NCI-H748 treated with DMSO at 0.1 percent for 48 hours (cell line): Measurements from ENCODE around the gene RPP25L.

Experiments
- DNase-seq: peaks from one replicate; lab custom pipeline; 2025; lab: John Stamatoyannopoulos, UW

Gene RPP25L

GRCh38 chr9:34611251-34611810, 566 bp downstream of the RPP25L start:
- no peak for DNase-seq

DNA sequence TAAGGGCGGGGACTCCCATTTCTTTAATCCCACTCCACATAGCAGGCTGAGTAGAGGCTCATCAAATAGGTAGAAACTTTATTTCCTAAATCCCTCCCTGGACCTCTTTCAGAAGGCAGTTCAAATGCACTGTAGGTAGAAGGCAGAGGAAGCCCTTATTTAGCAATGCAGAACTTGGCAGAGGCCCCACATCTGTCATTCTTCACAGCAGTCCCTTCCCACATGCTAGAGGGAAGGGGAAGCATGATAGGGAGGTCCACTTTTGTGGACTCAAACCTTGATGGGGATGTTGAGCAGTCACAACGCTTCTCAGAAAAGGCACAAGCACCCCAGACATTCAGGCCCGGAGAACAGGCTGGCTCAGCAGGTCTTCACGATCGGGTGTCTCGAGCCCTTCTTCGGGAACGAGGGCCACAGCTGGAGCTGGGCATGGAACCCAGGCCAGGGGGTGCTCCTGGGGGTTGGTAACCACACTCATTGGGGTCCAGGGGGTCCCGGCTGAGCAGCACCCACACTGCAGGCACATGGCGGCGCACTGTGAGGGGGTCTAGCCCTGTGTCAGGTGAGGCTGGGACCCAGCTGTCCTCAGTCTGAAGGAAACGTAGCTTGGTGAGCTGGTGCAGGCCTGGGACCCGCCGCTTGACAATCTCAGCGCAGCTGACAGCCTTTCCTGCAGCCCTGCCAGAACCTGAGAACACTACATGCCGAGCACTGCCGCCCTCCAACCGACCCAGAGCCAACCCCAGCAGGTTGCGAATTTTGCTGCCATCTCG, 1.3 kb downstream of the RPP25L start:
- no peak for DNase-seq

DNA sequence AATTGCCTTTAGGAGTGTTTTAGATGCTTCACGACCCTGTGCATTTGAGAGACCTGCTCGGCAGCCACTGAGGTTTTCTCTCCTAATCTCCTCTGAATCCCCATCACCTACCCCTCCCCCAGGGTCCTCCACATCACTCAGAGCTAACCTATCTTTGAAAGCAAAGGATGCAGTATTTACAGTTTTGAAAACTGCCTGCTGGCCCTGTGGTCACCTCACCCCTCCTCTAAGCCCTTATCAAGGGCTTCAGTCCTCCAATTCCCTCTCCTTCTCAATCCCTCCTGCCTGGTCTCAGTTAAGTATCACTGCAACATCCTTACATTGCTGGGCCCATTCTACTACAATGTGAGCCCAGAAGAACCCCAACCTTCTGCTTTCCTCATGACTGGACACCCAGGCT, 4.6 kb downstream of the RPP25L start:
- no peak for DNase-seq

DNA sequence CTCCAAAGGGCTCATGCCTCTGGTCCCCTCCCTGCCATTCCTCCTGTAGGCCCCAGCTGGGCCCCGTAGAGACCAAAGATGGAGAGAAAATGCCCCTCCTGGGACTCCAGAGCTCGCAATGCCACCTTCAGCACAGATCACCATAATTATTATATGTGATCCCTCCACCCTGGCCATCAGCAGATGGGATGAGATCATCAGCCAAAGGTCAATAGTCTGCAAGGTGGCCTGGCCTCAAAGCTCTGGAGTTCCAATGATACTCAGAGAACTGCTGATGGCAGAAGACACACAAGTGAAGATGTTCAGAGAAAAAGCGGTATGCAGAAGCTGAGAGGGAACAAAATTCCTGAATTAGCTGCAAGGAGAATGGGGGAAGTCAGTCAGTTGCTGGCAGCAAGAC, 5.0 kb downstream of the RPP25L start:
- no peak for DNase-seq

DNA sequence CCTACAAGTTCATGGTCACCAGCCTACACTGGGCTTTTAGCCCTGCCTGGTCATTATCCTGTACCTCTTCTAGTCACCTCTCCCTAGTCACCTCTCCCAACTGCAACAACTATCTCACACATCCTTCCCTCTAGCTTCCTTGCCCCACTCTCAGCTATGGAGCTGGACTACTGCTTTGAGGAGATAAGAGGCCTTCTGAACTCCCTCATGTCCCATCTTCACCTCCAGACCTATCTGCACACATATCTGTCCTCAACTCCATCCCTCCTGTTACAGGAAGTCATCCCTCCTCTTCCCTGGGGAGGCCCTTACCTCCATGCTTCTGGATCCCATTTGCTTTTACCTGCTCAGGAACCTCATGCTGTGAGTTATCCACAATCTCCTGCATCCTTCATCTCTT, 5.7 kb downstream of the RPP25L start:
- DNase-seq: no peak

DNA sequence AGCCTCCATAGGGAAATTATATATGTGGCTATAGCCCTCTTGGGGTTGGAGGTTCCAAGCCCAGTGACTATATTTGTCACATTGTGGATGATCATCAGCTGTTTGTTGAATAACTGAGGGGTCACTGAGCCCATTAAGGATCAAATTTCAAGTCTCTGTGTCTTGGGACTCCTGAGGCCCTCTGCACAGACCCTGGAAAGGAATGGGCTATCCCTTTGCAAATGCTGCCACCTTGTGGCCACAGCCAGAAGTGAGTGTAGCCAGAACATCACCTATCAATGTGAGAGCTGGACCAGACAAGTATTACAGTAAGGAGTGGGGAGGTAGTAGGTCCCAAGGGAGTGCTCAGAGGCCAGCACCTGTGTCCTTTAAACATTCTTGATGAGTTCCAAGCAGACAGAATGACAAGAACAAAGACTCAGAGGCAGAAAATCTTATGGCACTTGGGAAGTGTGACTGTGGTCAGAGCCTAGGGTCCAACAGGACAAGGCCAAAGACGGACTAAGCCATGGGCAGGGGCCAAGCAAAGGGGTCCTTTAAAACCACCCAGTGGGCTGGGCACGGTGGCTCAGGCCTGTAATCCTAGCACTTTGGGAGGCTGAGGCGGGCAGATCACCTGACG, 8.2 kb downstream of the RPP25L start:
- peak; percentile 57 for DNase-seq

GRCh38 chr9:34601937-34602573, 9.8 kb downstream of the RPP25L start:
- no peak for DNase-seq

DNA sequence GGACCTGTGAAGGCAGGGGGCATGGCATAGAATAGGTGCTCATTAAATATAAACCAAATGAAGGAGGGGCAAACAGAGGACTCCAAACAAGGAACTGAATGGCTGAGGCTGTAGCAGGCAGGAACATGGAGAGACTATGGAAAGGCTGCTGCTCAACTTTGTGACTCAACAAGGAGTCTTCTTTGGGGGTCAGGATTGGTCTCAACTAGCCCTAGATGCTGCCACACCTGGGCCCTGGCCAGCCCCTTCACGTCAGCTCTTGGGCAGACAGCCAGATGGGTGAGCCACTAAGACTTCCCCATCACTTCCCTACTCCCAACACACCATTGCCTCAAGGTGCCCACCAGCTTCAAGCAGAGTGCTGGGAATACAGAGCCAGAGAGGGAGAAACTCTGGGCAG, 11.0 kb downstream of the RPP25L start:
- no peak for DNase-seq

DNA sequence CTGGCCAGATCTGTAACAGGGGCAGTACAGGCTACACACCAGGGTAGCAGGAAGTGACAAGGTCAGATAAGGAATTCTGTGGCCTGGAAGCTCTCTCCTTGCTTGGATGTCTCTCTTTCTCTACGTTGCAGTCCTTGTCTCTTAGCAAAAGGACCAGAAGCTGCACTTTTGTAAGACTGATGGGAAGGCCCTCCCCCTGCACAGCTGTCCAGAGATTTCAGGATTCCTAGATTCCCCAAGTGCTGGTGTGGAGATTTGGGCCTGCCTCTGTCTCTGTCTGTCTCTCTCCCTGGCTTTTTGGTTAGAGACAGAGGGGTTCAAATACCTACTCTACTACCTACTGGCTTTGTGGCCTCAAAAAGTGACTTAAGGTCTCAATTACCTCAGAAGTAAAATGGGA, 12.4 kb downstream of the RPP25L start:
- DNase-seq: no peak

DNA sequence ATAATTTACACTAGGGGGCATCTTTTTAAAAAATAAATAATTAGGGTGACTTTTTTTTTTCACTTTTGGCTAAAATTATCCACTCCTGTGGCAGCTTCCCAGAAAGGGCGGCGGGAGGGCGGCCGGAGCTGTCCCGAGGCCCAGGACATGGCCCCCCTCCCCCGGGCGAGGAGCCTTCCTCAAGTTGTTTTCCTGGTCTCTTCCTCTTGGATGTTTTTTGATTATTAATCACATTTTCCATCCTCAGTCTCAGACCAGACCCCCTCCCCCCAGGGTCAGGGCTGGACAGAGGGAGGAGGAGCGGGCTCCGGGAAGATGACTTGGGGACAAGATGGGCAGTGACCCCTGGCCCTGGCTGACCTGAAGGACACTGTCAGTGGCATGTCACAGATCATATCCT, 17.7 kb downstream of the RPP25L start:
- DNase-seq: no peak

DNA sequence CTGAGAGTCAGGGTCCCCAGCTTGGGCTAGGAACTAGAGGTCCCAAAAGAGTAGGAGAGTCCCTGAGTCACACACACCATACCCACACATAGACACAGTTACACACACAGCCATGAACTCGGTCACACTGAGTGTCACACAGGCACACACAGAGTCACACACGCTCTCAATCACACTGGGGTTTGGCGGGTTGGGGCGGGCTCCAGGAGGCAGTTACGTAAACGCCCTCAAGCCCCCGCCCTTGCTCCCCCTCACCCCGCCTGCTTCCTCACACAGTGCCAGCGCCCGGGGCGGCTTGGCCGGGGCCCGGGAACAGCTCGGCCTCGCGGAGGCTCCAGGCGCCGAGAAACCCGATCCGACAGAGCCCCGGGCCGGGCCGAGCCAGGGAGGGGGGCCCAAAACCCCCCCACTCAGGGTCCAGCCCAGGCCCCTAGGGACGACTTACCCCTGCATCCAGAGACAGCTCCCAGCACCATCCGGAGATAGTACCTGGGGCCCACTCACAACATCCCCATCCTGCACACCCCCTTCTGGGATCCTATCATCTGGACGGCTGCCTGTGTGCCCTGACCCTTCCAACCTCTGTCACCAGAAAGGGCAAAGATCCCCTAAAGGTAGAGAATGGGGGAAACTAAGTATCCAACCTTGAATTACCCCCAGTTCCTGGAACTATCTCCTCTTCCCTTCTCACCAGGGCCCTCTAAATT, 18.8 kb downstream of the RPP25L start:
- no peak for DNase-seq

GRCh38 chr9:34591917-34592866, 19.7 kb downstream of the RPP25L start:
- DNase-seq: no peak

DNA sequence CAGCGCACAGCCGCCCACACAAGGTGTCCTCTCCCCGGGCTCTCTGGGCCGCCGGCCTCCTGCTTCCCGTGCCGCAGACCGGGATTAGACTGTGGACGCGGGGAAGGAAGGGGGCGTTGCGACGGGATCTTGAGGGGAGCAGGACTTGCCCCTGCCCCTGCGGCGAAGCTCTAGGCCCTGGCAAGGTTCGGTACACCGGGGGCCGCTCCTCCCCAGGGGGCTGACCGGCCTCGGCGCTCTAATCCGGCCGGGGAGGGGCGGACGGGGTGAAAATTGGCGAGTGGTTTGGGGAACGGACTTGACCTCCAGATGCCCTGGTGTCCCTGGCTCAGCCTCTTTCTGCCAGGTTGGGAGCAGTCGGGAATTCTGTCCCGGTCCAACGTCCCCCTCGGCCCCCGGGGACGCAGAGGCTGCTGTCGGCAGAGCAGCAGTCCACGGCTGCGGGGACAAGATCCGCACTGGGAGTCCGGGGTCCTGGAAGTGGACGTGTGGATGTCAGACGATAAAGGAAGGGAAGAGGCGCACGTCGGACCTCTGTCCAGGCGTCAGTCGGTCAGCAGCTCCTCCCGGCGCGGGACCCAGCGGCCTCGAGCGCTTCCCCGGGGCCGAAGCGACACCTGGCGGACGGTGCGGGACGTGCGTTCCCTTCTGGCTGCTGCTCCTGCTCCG, 20.5 kb downstream of the RPP25L start:
- DNase-seq: peak; percentile 29

DNA sequence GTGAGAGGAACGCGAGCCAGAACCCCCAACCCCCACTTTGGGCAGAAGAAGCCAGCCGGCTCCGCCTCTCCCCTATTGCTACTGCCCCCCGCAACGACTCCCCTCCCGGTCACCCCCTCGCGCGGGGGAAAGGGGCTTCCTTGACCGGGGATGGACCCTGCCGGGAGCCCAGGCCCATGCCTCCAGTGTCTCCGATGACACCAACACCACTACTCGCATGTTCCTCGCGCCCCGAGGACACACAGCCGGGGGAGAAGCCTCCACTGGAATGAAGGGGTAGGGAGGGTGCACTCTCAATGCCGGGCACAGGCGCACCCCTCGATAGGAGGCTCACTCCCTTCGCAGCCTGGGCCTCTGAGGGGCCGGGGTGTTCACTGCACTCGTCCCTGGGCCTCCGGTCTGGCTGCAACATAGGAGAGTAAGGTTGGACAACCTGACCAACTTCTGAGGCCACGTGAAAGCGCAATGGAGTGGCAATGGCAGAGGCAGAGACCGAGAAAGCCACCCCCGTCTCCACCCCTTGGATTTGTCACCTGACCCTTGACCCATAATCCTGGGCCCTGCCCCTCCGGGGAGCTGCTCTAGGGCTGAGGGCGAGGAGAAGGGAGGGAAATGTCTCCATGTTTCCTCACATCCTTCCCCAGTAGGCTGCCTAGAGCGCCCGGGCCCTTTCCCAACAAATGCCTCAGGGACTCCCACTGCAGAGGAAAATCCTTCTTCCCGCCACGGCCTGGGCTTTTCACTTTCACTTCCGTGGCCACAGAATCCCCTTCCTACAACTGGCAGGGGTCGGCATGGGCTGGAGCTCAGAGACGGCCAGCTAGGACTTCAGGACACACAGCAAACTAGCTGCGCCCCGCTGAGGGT, 21.3 kb downstream of the RPP25L start:
- no peak for DNase-seq

- peak; percentile 21 for DNase-seq
These were observed 22.1 kb downstream of the RPP25L start, which contains the start of gene CNTFR for GRCh38 chr9:34589636-34590380. CNTFR (minus strand) TSS chr9:34589724; CDS start chr9:34568981, 20,743 bp downstream.

- DNase-seq: no peak
These were observed 22.9 kb downstream of the RPP25L start for GRCh38 chr9:34588671-34589635.

DNA sequence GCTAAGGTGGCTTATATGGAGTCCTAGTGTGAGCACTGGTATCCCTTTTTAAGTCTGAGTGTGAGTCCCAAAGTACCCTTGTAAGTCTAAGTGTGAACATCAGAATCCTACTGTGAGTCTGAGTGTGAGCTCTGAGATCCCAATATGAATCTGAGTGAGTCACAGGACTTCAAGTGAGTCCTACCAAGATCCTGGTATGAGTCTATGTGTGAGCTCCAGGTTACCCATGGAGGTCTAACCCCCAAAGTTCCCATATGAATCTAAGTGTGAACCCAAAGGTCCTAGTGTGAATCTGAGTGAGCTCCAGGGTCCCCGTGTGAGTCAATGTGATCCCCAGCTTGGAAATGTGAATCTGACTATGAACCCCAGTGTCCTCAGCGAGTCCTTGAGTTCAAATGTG, 24.6 kb downstream of the RPP25L start:
- no peak for DNase-seq
